Measurements from ENCODE around the gene C2CD2L.
"Not testable (repeated sequence)": the region's sequence is repeated elsewhere in the genome, so short reads cannot be mapped to it uniquely, and the experiment has no call there.

C2CD2L gene

GRCh38 chr11:119156496-119156895 is 49.4 kb downstream of the C2CD2L start:
- TF ChIP-seq EZH2 (IDR thresholded peaks at IDR 0.05) (no peak), FOXP2 (optimal IDR thresholded peaks at IDR 0.05; ENCODE audit: control extremely low read depth, extremely low read length, insufficient read depth) (no peak), POLR2AphosphoS5 (IDR thresholded peaks at IDR 0.05; ENCODE audit: borderline replicate concordance, low read depth, low read length) (no peak)
- Histone ChIP-seq H3K9ac (ENCODE audit: insufficient read length) (no peak overlapping the region), H3K27ac (no peak overlapping the region), H3K4me3 (no peak overlapping the region), H3K36me3 (ENCODE audit: insufficient read depth, low read length) (no peaks in the 10 kb centered on the region), H3K9me3 (ENCODE audit: low read depth, low read length) (no peaks in the 10 kb centered on the region)
- no peak for DNase-seq (ENCODE audit: low read depth, low spot score)

GRCh38 chr11:119157063-119157462 is 49.9 kb downstream of the C2CD2L start:
- DNase-seq (ENCODE audit: low read depth, low spot score) = no peak
- no peak overlapping the region for H3K4me3 ChIP-seq
- H3K36me3 ChIP-seq (ENCODE audit: insufficient read depth, low read length) = no peaks in the 10 kb centered on the region
- no peak for TF ChIP-seq FOXP2 (optimal IDR thresholded peaks at IDR 0.05; ENCODE audit: control extremely low read depth, extremely low read length, insufficient read depth)
- no peak overlapping the region for H3K9ac ChIP-seq (ENCODE audit: insufficient read length)
- no peaks in the 10 kb centered on the region for H3K9me3 ChIP-seq (ENCODE audit: low read depth, low read length)
- H3K27ac ChIP-seq = no peak overlapping the region

GRCh38 chr11:119158467-119158866 is 51.3 kb downstream of the C2CD2L start:
- no peak for TF ChIP-seq FOXP2 (optimal IDR thresholded peaks at IDR 0.05; ENCODE audit: control extremely low read depth, extremely low read length, insufficient read depth)
- TF ChIP-seq POLR2AphosphoS5 (IDR thresholded peaks at IDR 0.05; ENCODE audit: borderline replicate concordance, low read depth, low read length) = no peak
- no peak for TF ChIP-seq EZH2 (IDR thresholded peaks at IDR 0.05)
- Histone ChIP-seq H3K9me3 (ENCODE audit: low read depth, low read length) (no peaks in the 10 kb centered on the region), H3K9ac (ENCODE audit: insufficient read length) (no peak overlapping the region), H3K36me3 (ENCODE audit: insufficient read depth, low read length) (no peaks in the 10 kb centered on the region), H3K4me3 (no peak overlapping the region), H3K27ac (no peak overlapping the region)
- DNase-seq (ENCODE audit: low read depth, low spot score) = no peak

- Histone ChIP-seq H3K9me3 (ENCODE audit: low read depth, low read length) (no peaks in the 10 kb centered on the region), H3K27ac (no peak overlapping the region), H3K9ac (ENCODE audit: insufficient read length) (no peak overlapping the region), H3K4me3 (no peak overlapping the region), H3K36me3 (ENCODE audit: insufficient read depth, low read length) (no peaks in the 10 kb centered on the region)
- no peak for TF ChIP-seq EZH2 (IDR thresholded peaks at IDR 0.05)
- TF ChIP-seq FOXP2 (optimal IDR thresholded peaks at IDR 0.05; ENCODE audit: control extremely low read depth, extremely low read length, insufficient read depth) = no peak
- TF ChIP-seq POLR2AphosphoS5 (IDR thresholded peaks at IDR 0.05; ENCODE audit: borderline replicate concordance, low read depth, low read length) = no peak
- no peak for DNase-seq (ENCODE audit: low read depth, low spot score)
Measured at GRCh38 chr11:119160151-119160550, 53.0 kb downstream of the C2CD2L start.

GRCh38 chr11:119161871-119162270 is 54.7 kb downstream of the C2CD2L start:
- TF ChIP-seq POLR2AphosphoS5 (IDR thresholded peaks at IDR 0.05; ENCODE audit: borderline replicate concordance, low read depth, low read length) (no peak), FOXP2 (optimal IDR thresholded peaks at IDR 0.05; ENCODE audit: control extremely low read depth, extremely low read length, insufficient read depth) (no peak), EZH2 (IDR thresholded peaks at IDR 0.05) (no peak)
- DNase-seq (ENCODE audit: low read depth, low spot score) = no peak

GRCh38 chr11:119166368-119167076 is 59.4 kb downstream of the C2CD2L start:
- Histone ChIP-seq H3K9ac (ENCODE audit: insufficient read length) (no peak overlapping the region), H3K9me3 (ENCODE audit: low read depth, low read length) (no peaks in the 10 kb centered on the region), H3K27ac (no peak overlapping the region), H3K4me3 (no peak overlapping the region), H3K36me3 (ENCODE audit: insufficient read depth, low read length) (no peaks in the 10 kb centered on the region)
- DNase-seq (ENCODE audit: low read depth, low spot score) = no peak
- TF ChIP-seq FOXP2 (optimal IDR thresholded peaks at IDR 0.05; ENCODE audit: control extremely low read depth, extremely low read length, insufficient read depth) (no peak), POLR2AphosphoS5 (IDR thresholded peaks at IDR 0.05; ENCODE audit: borderline replicate concordance, low read depth, low read length) (no peak), EZH2 (IDR thresholded peaks at IDR 0.05) (no peak)

More at GRCh38 chr11:119161871-119162270, 54.7 kb downstream of the C2CD2L start:
- no peaks in the 10 kb centered on the region for H3K36me3 ChIP-seq (ENCODE audit: insufficient read depth, low read length)
- no peak overlapping the region for H3K9ac ChIP-seq (ENCODE audit: insufficient read length)
- no peaks in the 10 kb centered on the region for H3K9me3 ChIP-seq (ENCODE audit: low read depth, low read length)
- no peak overlapping the region for H3K27ac ChIP-seq
- H3K4me3 ChIP-seq = no peak overlapping the region

GRCh38 chr11:119167077-119167458 is 59.9 kb downstream of the C2CD2L start:
- not testable (repeated sequence) for H3K27ac ChIP-seq; H3K4me3 ChIP-seq; H3K36me3 ChIP-seq (ENCODE audit: insufficient read depth, low read length); DNase-seq (ENCODE audit: low read depth, low spot score); H3K9ac ChIP-seq (ENCODE audit: insufficient read length); H3K9me3 ChIP-seq (ENCODE audit: low read depth, low read length)

- Histone ChIP-seq H3K27ac (no peak overlapping the region), H3K9ac (ENCODE audit: insufficient read length) (no peak overlapping the region), H3K36me3 (ENCODE audit: insufficient read depth, low read length) (no peaks in the 10 kb centered on the region), H3K9me3 (ENCODE audit: low read depth, low read length) (no peaks in the 10 kb centered on the region), H3K4me3 (no peak overlapping the region)
- TF ChIP-seq EZH2 (IDR thresholded peaks at IDR 0.05) (no peak), FOXP2 (optimal IDR thresholded peaks at IDR 0.05; ENCODE audit: control extremely low read depth, extremely low read length, insufficient read depth) (no peak), POLR2AphosphoS5 (IDR thresholded peaks at IDR 0.05; ENCODE audit: borderline replicate concordance, low read depth, low read length) (no peak)
- DNase-seq (ENCODE audit: low read depth, low spot score) = no peak
Measured at GRCh38 chr11:119167933-119168332, 60.8 kb downstream of the C2CD2L start.
